SK-N-SH (cell line): ENCODE results near the gene KCNJ9. TPM values are rescaled to one million over a fixed set of nuclear protein-coding genes. Genes with fewer than 3 reads are reported as not detected.

Source experiments
- CTCF ChIA-PET: fragments of 300-600, 350-600 bp; formaldehyde crosslinking; extraction: SDS; loops from one replicate; lab custom pipeline; 2021; lab: Yijun Ruan, JAX
- POLR2A ChIA-PET: fragments of 350-600 bp; sonication (Branson Sonifier 250); formaldehyde crosslinking; extraction: SDS; loops from one replicate; lab custom pipeline; 2020; ENCODE audit warnings: antibody characterized with exemption, inconsistent platforms; lab: Yijun Ruan, JAX
- DNase-seq: peaks from one replicate; pipeline ENCODE4 v3.0.0; 2012
- H2AFZ ChIP-seq: fragments of 200-600 bp; sonication (generic); 2 replicates; pipeline ENCODE4 v1.8.1; 2016; ENCODE audit warnings: antibody characterized with exemption, mild to moderate bottlenecking, low read depth
- H3F3A ChIP-seq: fragments of 200-600 bp; sonication (generic); replicated peaks from 2 replicates; pipeline ENCODE3; 2016; ENCODE audit warnings: antibody characterized with exemption, mild to moderate bottlenecking; ENCODE audit not compliant: insufficient read depth
- H3K27ac ChIP-seq, 2 experiments: fragments of 200-500 bp in 1 of 2; fragments of 200-600 bp in 1 of 2; sonication (Bioruptor generic) in 1 of 2; sonication (generic), shearing (Covaris generic) in 1 of 2; 2 replicates each; pipeline versions ENCODE4 v1.5.1 to v1.6.1; 2014 to 2016; ENCODE audit warnings: low read depth in 2 of 2, inconsistent platforms in 1 of 2, low read length in 1 of 2, mild to moderate bottlenecking in 1 of 2, mixed read lengths in 1 of 2
- H3K27me3 ChIP-seq: fragments of 200-600 bp; sonication (generic), shearing (Covaris generic); 2 replicates; pipeline ENCODE4 v1.6.1; 2016; ENCODE audit warnings: mixed run types; ENCODE audit not compliant: insufficient read depth
- H3K36me3 ChIP-seq, 2 experiments: fragments of 200-500 bp in 1 of 2; fragments of 200-600 bp in 1 of 2; sonication (Bioruptor generic) in 1 of 2; sonication (generic) in 1 of 2; replicated peaks in 1 of 2; 2 replicates each; pipeline versions ENCODE3 to v1.5.1; 2014 to 2016; ENCODE audit warnings: low read length in 1 of 2, mild to moderate bottlenecking in 1 of 2; ENCODE audit not compliant: insufficient read depth in 2 of 2, control insufficient read depth in 1 of 2
- H3K4me1 ChIP-seq, 2 experiments: fragments of 200-500 bp in 1 of 2; fragments of 200-600 bp in 1 of 2; sonication (Bioruptor generic) in 1 of 2; sonication (generic), shearing (Covaris generic) in 1 of 2; 2 replicates each; pipeline versions ENCODE4 v1.5.1 to v1.6.1; 2014 to 2016; ENCODE audit warnings: low read depth in 1 of 2, low read length in 1 of 2, mixed run types in 1 of 2; ENCODE audit not compliant: insufficient read depth in 2 of 2, control insufficient read depth in 1 of 2
- H3K4me2 ChIP-seq: fragments of 200-600 bp; sonication (generic), shearing (Covaris generic); 2 replicates; pipeline ENCODE4 v1.6.1; 2017; ENCODE audit warnings: mixed run types
- H3K4me3 ChIP-seq, 2 experiments: fragments of 200-500 bp in 1 of 2; fragments of 200-600 bp in 1 of 2; sonication (Bioruptor generic) in 1 of 2; sonication (generic), shearing (Covaris generic) in 1 of 2; 2 replicates each; pipeline versions ENCODE4 v1.5.1 to v1.8.1; 2014 to 2016; ENCODE audit warnings: low read depth in 2 of 2, inconsistent platforms in 1 of 2, low read length in 1 of 2, mild to moderate bottlenecking in 1 of 2, mixed read lengths in 1 of 2, moderate library complexity in 1 of 2
- H3K79me2 ChIP-seq: fragments of 200-600 bp; sonication (generic); 2 replicates; pipeline ENCODE4 v1.8.1; 2017; ENCODE audit warnings: mild to moderate bottlenecking; ENCODE audit not compliant: insufficient read depth
- H3K9ac ChIP-seq: fragments of 200-600 bp; sonication (generic); 2 replicates; pipeline ENCODE4 v1.6.1; 2017; ENCODE audit warnings: mixed run types
- H3K9me2 ChIP-seq: fragments of 200-600 bp; sonication (generic); 2 replicates; pipeline ENCODE4 v1.6.1; 2017; ENCODE audit warnings: mixed run types
- H3K9me3 ChIP-seq: fragments of 200-600 bp; sonication (generic); 2 replicates; pipeline ENCODE4 v1.6.1; 2017; ENCODE audit warnings: mixed run types, mild to moderate bottlenecking, moderate library complexity
- H4K20me1 ChIP-seq: fragments of 200-600 bp; sonication (generic); 2 replicates; pipeline ENCODE4 v1.6.1; 2017; ENCODE audit warnings: mild to moderate bottlenecking, mixed run types; ENCODE audit not compliant: insufficient read depth
- CHD2 ChIP-seq: fragments of 150-350 bp; IDR thresholded peaks from 2 replicates; pipeline ENCODE4 v1.6.1; 2018; ENCODE audit warnings: low read length; ENCODE audit not compliant: partially characterized antibody
- EP300 ChIP-seq, 2 experiments: IDR thresholded peaks; 2 replicates each; pipeline versions ENCODE4 v1.4.0 to v1.6.1; 2012; ENCODE audit warnings: borderline replicate concordance in 1 of 2, low read depth in 1 of 2, low read length in 1 of 2
- FOSL2 ChIP-seq: IDR thresholded peaks from 2 replicates; pipeline ENCODE4 v1.4.0; 2012; ENCODE audit warnings: low read depth, mild to moderate bottlenecking, moderate library complexity, borderline replicate concordance
- MEF2A ChIP-seq: IDR thresholded peaks from 2 replicates; pipeline ENCODE4 v1.4.0; 2012; ENCODE audit warnings: low read depth, borderline replicate concordance
- NRF1 ChIP-seq: IDR thresholded peaks from 2 replicates; pipeline ENCODE4 v1.6.1; 2012; ENCODE audit warnings: low read depth, mild to moderate bottlenecking, low read length
- REST ChIP-seq: IDR thresholded peaks from 2 replicates; pipeline ENCODE4 v1.6.1; 2012; ENCODE audit warnings: mild to moderate bottlenecking, low read depth, low read length, moderate library complexity
- RFX5 ChIP-seq: IDR thresholded peaks from 2 replicates; pipeline ENCODE4 v1.6.1; 2012; ENCODE audit warnings: mild to moderate bottlenecking, improper control_type of control experiment, low read length
- RXRA ChIP-seq: IDR thresholded peaks from 2 replicates; pipeline ENCODE4 v1.4.0; 2012; ENCODE audit warnings: low read depth, mild to moderate bottlenecking, borderline replicate concordance
- SIN3A ChIP-seq: IDR thresholded peaks from 2 replicates; pipeline ENCODE4 v1.6.1; 2012; ENCODE audit warnings: low read depth, mild to moderate bottlenecking, low read length, moderate library complexity, borderline replicate concordance
- TCF12 ChIP-seq: IDR thresholded peaks from 2 replicates; pipeline ENCODE4 v1.4.0; 2012
- TEAD4 ChIP-seq: IDR thresholded peaks from 2 replicates; pipeline ENCODE4 v1.4.0; 2012; ENCODE audit warnings: mild to moderate bottlenecking, borderline replicate concordance; ENCODE audit not compliant: insufficient read depth
- USF2 ChIP-seq: fragments of 150-350 bp; IDR thresholded peaks from 2 replicates; pipeline ENCODE4 v1.6.1; 2017; ENCODE audit warnings: antibody characterized with exemption, low read length, low read depth, borderline replicate concordance
- YY1 ChIP-seq: IDR thresholded peaks from 2 replicates; pipeline ENCODE4 v1.4.0; 2012; ENCODE audit warnings: low read depth, mild to moderate bottlenecking
- WGBS: methylation state at CpG from one replicate; pipeline ENCODE4 v1.1.6; 2017; ENCODE audit warnings: low lambda C conversion rate; 5-methylcytosine and 5-hydroxymethylcytosine counted together
- polyA plus RNA-seq, 3 experiments: library from polyadenylated mRNA; depleted of rRNA; stranded (reverse); fragments of >200 nt; gene quantifications; 2 replicates each; pipeline ENCODE4 v1.2.3, GENCODE V29; 2012

KCNJ9 gene
- polyA plus RNA-seq, 1 of the 3 experiments (the other 2 are of a cell fraction) = 0.02 TPM

- Histone ChIP-seq H3F3A (no peaks in the 10 kb centered on the region), H3K4me1 (peaks cover 4 to 12% of the 10 kb centered on the region in 2 experiments; a peak in 1 of 4 replicates), H3K36me3 (peaks cover 0 to 9% of the 10 kb centered on the region in 2 experiments), H4K20me1 (no peaks in the 10 kb centered on the region), H3K4me2 (no peak overlapping the region), H3K9me2 (no peaks in the 10 kb centered on the region), H3K4me3 (no peak overlapping the region), H2AFZ (no peak overlapping the region), H3K27ac (no peak overlapping the region), H3K79me2 (no peaks in the 10 kb centered on the region), H3K9me3 (no peaks in the 10 kb centered on the region), H3K9ac (no peak overlapping the region), H3K27me3 (no peaks in the 10 kb centered on the region)
- CTCF ChIA-PET = interaction anchor here (0.8 to 8.4 kb wide), 5 partner anchors 8 to 160 kb away, joined by 3 to 132 read pairs (median 4); partner anchors contain the start of gene KCNJ9
- 91% methylated on average over 15 of the region's 32 CpGs for WGBS
- DNase-seq = no peak
- TF ChIP-seq MEF2A (no peak), USF2 (no peak), SIN3A (no peak), TEAD4 (no peak), TCF12 (no peak), RFX5 (no peak), YY1 (no peak), REST (no peak), FOSL2 (no peak), RXRA (no peak), NRF1 (no peak), CHD2 (no peak), EP300 (IDR thresholded peaks at IDR 0.05; ENCODE audit: borderline replicate concordance in 1 of 2, low read depth in 1 of 2, low read length in 1 of 2) (no peak)
- POLR2A ChIA-PET = no interaction called here
Measured at GRCh38 chr1:160092366-160093068, 11.2 kb downstream of the KCNJ9 start.
